Neural cell (in vitro differentiated cells): ENCODE measurements around the gene AGO4. TPM values are rescaled to one million over a fixed set of nuclear protein-coding genes. Genes with fewer than 3 reads are reported as not detected.

Experiments used
- H2AFZ ChIP-seq: fragments of 200-600, 300-800 bp; sonication (generic), shearing (Covaris generic); 2 replicates; pipeline ENCODE4 v1.6.0; 2014; ENCODE audit warnings: low read depth, mild to moderate bottlenecking, antibody characterized with exemption, low read length, moderate library complexity
- H3F3A ChIP-seq: fragments of 200-600 bp; shearing (Covaris generic); 2 replicates; pipeline ENCODE4 v1.6.1; 2016; ENCODE audit warnings: mild to moderate bottlenecking, moderate library complexity, mixed read lengths, antibody characterized with exemption, low read length; ENCODE audit not compliant: insufficient read depth, poor library complexity, severe bottlenecking
- H3K27ac ChIP-seq: fragments of 200-600, 300-800 bp; sonication (generic), shearing (Covaris generic); 2 replicates; pipeline ENCODE4 v1.5.1; 2014; ENCODE audit warnings: mild to moderate bottlenecking, low read length, moderate library complexity
- H3K27me3 ChIP-seq: fragments of 300-800, 200-600 bp; sonication (generic), shearing (Covaris generic); 2 replicates; pipeline ENCODE4 v1.6.0; 2014; ENCODE audit warnings: mild to moderate bottlenecking, low read depth, low read length, moderate library complexity; ENCODE audit not compliant: insufficient read depth
- H3K36me3 ChIP-seq: fragments of 300-800, 200-600 bp; sonication (generic), shearing (Covaris generic); 2 replicates; pipeline ENCODE4 v1.5.1; 2014; ENCODE audit warnings: mild to moderate bottlenecking, antibody characterized with exemption, low read length, moderate library complexity; ENCODE audit not compliant: insufficient read depth
- H3K4me2 ChIP-seq: fragments of 300-800, 200-600 bp; sonication (generic), shearing (Covaris generic); 2 replicates; pipeline ENCODE4 v1.6.0; 2014; ENCODE audit warnings: mild to moderate bottlenecking, low read length
- H3K4me3 ChIP-seq: fragments of 300-800, 200-600 bp; sonication (generic), shearing (Covaris generic); 2 replicates; pipeline ENCODE4 v1.5.1; 2014; ENCODE audit warnings: mild to moderate bottlenecking, low read length, moderate library complexity
- H3K79me2 ChIP-seq: fragments of 200-600 bp; shearing (Covaris generic); replicated peaks from 2 replicates; pipeline ENCODE4 v1.6.0; 2014; ENCODE audit warnings: mild to moderate bottlenecking, low read length, moderate library complexity; ENCODE audit not compliant: insufficient read depth
- H3K9ac ChIP-seq: fragments of 300-800, 200-600 bp; sonication (generic), shearing (Covaris generic); 2 replicates; pipeline ENCODE4 v1.6.1; 2016; ENCODE audit warnings: mild to moderate bottlenecking, low read length, mixed read lengths
- H3K9me2 ChIP-seq: fragments of 200-600 bp; shearing (Covaris generic); 2 replicates; pipeline ENCODE4 v1.6.1; 2016; ENCODE audit warnings: mild to moderate bottlenecking, low read length, mixed read lengths; ENCODE audit not compliant: insufficient read depth
- H3K9me3 ChIP-seq: fragments of 200-600, 300-800 bp; sonication (generic), shearing (Covaris generic); 2 replicates; pipeline ENCODE4 v1.6.1; 2016; ENCODE audit warnings: mild to moderate bottlenecking, mixed run types, low read length, moderate library complexity, mixed read lengths
- H4K20me1 ChIP-seq: fragments of 200-600 bp; shearing (Covaris generic); 2 replicates; pipeline ENCODE4 v1.6.1; 2016; ENCODE audit warnings: mild to moderate bottlenecking, mixed run types; ENCODE audit not compliant: insufficient read depth
- EP300 ChIP-seq: fragments of 450-650 bp; conservative IDR thresholded peaks from 2 replicates; pipeline ENCODE4 v1.6.1; 2014; ENCODE audit warnings: antibody characterized with exemption, mild to moderate bottlenecking, moderate library complexity; ENCODE audit not compliant: poor library complexity, severe bottlenecking
- EZH2 ChIP-seq: fragments of 200-600, 300-800 bp; shearing (Covaris generic), sonication (generic); IDR thresholded peaks from 2 replicates; pipeline ENCODE4 v1.6.1; 2014; ENCODE audit warnings: antibody characterized with exemption, low read length, borderline replicate concordance, mild to moderate bottlenecking; ENCODE audit not compliant: insufficient read depth, poor library complexity, severe bottlenecking
- MXI1 ChIP-seq: fragments of 450-650 bp; conservative IDR thresholded peaks from 2 replicates; pipeline ENCODE4 v1.6.1; 2014; ENCODE audit warnings: antibody characterized with exemption, mild to moderate bottlenecking; ENCODE audit not compliant: poor library complexity, severe bottlenecking
- POLR2AphosphoS5 ChIP-seq: IDR thresholded peaks from 2 replicates; pipeline ENCODE4 v1.6.1; 2012
- RAD21 ChIP-seq: fragments of 450-650 bp; conservative IDR thresholded peaks from 2 replicates; pipeline ENCODE4 v1.6.1; 2014; ENCODE audit warnings: antibody characterized with exemption, mild to moderate bottlenecking, moderate library complexity
- SMC3 ChIP-seq: fragments of 450-650 bp; conservative IDR thresholded peaks from 2 replicates; pipeline ENCODE4 v1.6.1; 2014; ENCODE audit warnings: antibody characterized with exemption, mild to moderate bottlenecking, moderate library complexity; ENCODE audit not compliant: poor library complexity
- TAF1 ChIP-seq: IDR thresholded peaks from 2 replicates; pipeline ENCODE4 v1.6.1; 2012; ENCODE audit warnings: low read depth
- polyA plus RNA-seq: library from polyadenylated mRNA; depleted of rRNA; stranded (reverse); fragments of >200 nt; gene quantifications from 2 replicates; pipeline ENCODE4 v1.2.3, GENCODE V29; 2014
- TF ChIP-seq, protein P1 (sequence below): fragments of 450-650 bp; IDR thresholded peaks from 2 replicates; pipeline ENCODE4 v1.5.1; 2014; ENCODE audit warnings: antibody characterized with exemption, mild to moderate bottlenecking, moderate library complexity; ENCODE audit not compliant: poor library complexity, severe bottlenecking
- TF ChIP-seq, protein P2 (sequence below): IDR thresholded peaks from 2 replicates; pipeline ENCODE4 v1.6.1; 2012; ENCODE audit warnings: borderline replicate concordance

Gene AGO4
- polyA plus RNA-seq, 1 donor from 2014 or later: 51.9 TPM

DNA sequence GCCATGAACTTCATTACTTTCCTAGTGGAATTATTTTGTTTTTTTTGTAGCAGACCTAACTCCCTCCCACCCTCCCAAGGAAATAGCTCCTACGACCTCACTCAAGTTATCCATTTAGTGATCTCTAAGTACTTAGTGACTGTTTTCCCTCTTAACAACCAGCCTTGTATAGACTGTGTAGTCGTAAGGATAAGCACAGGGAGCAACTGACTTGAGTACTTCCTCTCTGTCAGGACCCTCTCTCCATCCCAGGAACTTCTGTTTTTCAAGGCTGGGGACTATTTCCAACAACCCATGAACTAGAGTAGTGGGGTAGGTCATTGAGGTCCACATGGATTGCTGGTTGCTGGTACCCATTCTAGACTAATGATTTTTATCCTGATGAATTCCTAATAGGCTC is 77.1 kb downstream of the AGO4 start:
- H3K9me3 ChIP-seq: no peaks in the 10 kb centered on the region
- no peak overlapping the region for H3K9ac ChIP-seq
- TF ChIP-seq, protein P1, sequence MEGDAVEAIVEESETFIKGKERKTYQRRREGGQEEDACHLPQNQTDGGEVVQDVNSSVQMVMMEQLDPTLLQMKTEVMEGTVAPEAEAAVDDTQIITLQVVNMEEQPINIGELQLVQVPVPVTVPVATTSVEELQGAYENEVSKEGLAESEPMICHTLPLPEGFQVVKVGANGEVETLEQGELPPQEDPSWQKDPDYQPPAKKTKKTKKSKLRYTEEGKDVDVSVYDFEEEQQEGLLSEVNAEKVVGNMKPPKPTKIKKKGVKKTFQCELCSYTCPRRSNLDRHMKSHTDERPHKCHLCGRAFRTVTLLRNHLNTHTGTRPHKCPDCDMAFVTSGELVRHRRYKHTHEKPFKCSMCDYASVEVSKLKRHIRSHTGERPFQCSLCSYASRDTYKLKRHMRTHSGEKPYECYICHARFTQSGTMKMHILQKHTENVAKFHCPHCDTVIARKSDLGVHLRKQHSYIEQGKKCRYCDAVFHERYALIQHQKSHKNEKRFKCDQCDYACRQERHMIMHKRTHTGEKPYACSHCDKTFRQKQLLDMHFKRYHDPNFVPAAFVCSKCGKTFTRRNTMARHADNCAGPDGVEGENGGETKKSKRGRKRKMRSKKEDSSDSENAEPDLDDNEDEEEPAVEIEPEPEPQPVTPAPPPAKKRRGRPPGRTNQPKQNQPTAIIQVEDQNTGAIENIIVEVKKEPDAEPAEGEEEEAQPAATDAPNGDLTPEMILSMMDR: no peak
- TF ChIP-seq EP300: no peak
- no peak for TF ChIP-seq MXI1
- TF ChIP-seq SMC3: no peak
- no peak for TF ChIP-seq TAF1
- TF ChIP-seq, protein P2, sequence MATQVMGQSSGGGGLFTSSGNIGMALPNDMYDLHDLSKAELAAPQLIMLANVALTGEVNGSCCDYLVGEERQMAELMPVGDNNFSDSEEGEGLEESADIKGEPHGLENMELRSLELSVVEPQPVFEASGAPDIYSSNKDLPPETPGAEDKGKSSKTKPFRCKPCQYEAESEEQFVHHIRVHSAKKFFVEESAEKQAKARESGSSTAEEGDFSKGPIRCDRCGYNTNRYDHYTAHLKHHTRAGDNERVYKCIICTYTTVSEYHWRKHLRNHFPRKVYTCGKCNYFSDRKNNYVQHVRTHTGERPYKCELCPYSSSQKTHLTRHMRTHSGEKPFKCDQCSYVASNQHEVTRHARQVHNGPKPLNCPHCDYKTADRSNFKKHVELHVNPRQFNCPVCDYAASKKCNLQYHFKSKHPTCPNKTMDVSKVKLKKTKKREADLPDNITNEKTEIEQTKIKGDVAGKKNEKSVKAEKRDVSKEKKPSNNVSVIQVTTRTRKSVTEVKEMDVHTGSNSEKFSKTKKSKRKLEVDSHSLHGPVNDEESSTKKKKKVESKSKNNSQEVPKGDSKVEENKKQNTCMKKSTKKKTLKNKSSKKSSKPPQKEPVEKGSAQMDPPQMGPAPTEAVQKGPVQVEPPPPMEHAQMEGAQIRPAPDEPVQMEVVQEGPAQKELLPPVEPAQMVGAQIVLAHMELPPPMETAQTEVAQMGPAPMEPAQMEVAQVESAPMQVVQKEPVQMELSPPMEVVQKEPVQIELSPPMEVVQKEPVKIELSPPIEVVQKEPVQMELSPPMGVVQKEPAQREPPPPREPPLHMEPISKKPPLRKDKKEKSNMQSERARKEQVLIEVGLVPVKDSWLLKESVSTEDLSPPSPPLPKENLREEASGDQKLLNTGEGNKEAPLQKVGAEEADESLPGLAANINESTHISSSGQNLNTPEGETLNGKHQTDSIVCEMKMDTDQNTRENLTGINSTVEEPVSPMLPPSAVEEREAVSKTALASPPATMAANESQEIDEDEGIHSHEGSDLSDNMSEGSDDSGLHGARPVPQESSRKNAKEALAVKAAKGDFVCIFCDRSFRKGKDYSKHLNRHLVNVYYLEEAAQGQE: no peak
- TF ChIP-seq RAD21: no peak
- no peak for TF ChIP-seq POLR2AphosphoS5
- no peak for TF ChIP-seq EZH2
- H3K4me2 ChIP-seq: no peak overlapping the region
- H3K27me3 ChIP-seq: no peaks in the 10 kb centered on the region
- no peak overlapping the region for H3K27ac ChIP-seq
- H3K79me2 ChIP-seq: peaks cover 44% of the 10 kb centered on the region
- H3K36me3 ChIP-seq: no peaks in the 10 kb centered on the region
- peak overlapping the region; percentile 99 for H3K4me3 ChIP-seq
- H4K20me1 ChIP-seq: no peaks in the 10 kb centered on the region
- no peak overlapping the region for H2AFZ ChIP-seq
- no peaks in the 10 kb centered on the region for H3K9me2 ChIP-seq
- no peaks in the 10 kb centered on the region for H3F3A ChIP-seq

DNA sequence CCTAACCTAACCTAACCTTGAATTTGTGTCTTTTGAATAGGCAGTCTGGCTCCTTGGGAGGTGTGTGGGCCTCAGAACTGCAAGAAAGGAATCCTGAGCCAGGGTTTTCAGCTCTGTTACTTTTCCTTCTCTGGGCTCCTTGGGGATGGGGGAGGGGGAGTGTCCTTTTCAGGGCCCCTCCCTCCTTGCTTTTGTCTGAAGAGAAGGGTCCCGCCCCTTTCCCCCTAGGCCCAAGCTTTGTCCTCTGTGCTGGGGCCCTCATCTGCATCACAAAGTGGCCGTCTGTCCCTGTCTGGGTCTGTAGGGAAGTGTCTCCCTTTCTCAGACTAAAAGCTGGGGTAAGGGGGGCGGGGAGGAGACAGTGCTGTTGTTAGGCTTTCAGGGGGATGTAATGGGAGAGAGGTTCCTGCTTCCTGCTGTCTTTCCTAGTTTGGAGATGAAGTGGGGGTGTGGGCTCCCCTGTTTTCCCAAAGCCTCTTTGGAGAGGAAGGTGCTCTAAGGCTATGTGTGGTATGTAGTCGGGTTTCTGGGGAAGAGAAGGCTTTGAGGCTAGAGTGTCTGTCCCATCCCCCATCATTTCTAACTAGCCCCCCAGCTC is 78.2 kb downstream of the AGO4 start:
- peak overlapping the region; percentile 99 for H3K4me3 ChIP-seq
- peak overlapping the region; percentile 54 for H3K27ac ChIP-seq
- peaks cover 49% of the 10 kb centered on the region for H3K79me2 ChIP-seq
- H3F3A ChIP-seq: no peaks in the 10 kb centered on the region
- no peaks in the 10 kb centered on the region for H3K36me3 ChIP-seq
- no peaks in the 10 kb centered on the region for H4K20me1 ChIP-seq
- peak overlapping the region; percentile 47 for H3K4me2 ChIP-seq
- no peak overlapping the region for H2AFZ ChIP-seq
- no peaks in the 10 kb centered on the region for H3K9me3 ChIP-seq
- no peaks in the 10 kb centered on the region for H3K9me2 ChIP-seq
- H3K9ac ChIP-seq: peak overlapping the region; percentile 49
- TF ChIP-seq RAD21 (no peak), MXI1 (no peak), SMC3 (no peak), EZH2 (no peak), TAF1 (no peak), EP300 (no peak), POLR2AphosphoS5 (no peak)
- TF ChIP-seq, protein P2: no peak
- TF ChIP-seq, protein P1: no peak
- H3K27me3 ChIP-seq: no peaks in the 10 kb centered on the region
